ENCODE measurements around the gene POU2AF3. TPM values are rescaled to one million over a fixed set of nuclear protein-coding genes. Genes with fewer than 3 reads are reported as not detected.

The POU2AF3 gene
- total RNA-seq, 4 donors from 2014 or later: 0.50 to 4.7 (median 0.84) TPM; not detected in 1

GRCh38 chr11:111336582-111337256 lies 38.4 kb downstream of the POU2AF3 start:
- TF ChIP-seq CTCF (IDR thresholded peaks at IDR 0.05): no peak
- DNase-seq (ENCODE audit: low spot score) (no peak), ATAC-seq (ENCODE audit: low FRiP score) (peak; percentile 80)

GRCh38 chr11:111339758-111340388 lies 41.5 kb downstream of the POU2AF3 start:
- ATAC-seq (ENCODE audit: low FRiP score): no peak
- DNase-seq (ENCODE audit: low spot score): no peak
- no peak for TF ChIP-seq CTCF (IDR thresholded peaks at IDR 0.05)

- DNase-seq (ENCODE audit: low spot score): no peak
- ATAC-seq (ENCODE audit: low FRiP score): no peak
- TF ChIP-seq CTCF (IDR thresholded peaks at IDR 0.05): no peak
Measured at GRCh38 chr11:111342329-111342728, 44.0 kb downstream of the POU2AF3 start.

GRCh38 chr11:111344032-111344431 lies 45.7 kb downstream of the POU2AF3 start:
- no peak for TF ChIP-seq CTCF (IDR thresholded peaks at IDR 0.05)
- no peak for ATAC-seq (ENCODE audit: low FRiP score)
- no peak for DNase-seq (ENCODE audit: low spot score)

GRCh38 chr11:111347002-111347722 lies 48.8 kb downstream of the POU2AF3 start:
- ATAC-seq (ENCODE audit: low FRiP score) (peak; percentile 21), DNase-seq (ENCODE audit: low spot score) (no peak)
- TF ChIP-seq CTCF (IDR thresholded peaks at IDR 0.05): no peak

- ATAC-seq (ENCODE audit: low FRiP score): no peak
- no peak for TF ChIP-seq CTCF (IDR thresholded peaks at IDR 0.05)
- DNase-seq (ENCODE audit: low spot score): no peak
Measured at GRCh38 chr11:111347723-111348115, 49.4 kb downstream of the POU2AF3 start.
